ENCODE data around the gene CNTN4.

GRCh38 chr3:2094941-2095340, 3.7 kb upstream of the CNTN4 start:
- TF ChIP-seq CTCF (optimal IDR thresholded peaks at IDR 0.05 in 1 of 3, IDR thresholded peaks at IDR 0.05 in 1 of 3, conservative IDR thresholded peaks at IDR 0.05 in 1 of 3; ENCODE audit: extremely low read depth in 1 of 3, insufficient read depth in 2 of 3, low read length in 3 of 3) (no peak), EZH2 (IDR thresholded peaks at IDR 0.05; ENCODE audit: low read length) (no peak)

All from keratinocyte (primary cell).